ENCODE measurements around the gene XRRA1. TPM values are rescaled to one million over a fixed set of nuclear protein-coding genes. Genes with fewer than 3 reads are reported as not detected.

XRRA1 gene
- total and polyA plus RNA-seq, 2 of the 4 experiments (the other 2 are of a cell fraction) = 5.4 to 6.3 TPM

DNA sequence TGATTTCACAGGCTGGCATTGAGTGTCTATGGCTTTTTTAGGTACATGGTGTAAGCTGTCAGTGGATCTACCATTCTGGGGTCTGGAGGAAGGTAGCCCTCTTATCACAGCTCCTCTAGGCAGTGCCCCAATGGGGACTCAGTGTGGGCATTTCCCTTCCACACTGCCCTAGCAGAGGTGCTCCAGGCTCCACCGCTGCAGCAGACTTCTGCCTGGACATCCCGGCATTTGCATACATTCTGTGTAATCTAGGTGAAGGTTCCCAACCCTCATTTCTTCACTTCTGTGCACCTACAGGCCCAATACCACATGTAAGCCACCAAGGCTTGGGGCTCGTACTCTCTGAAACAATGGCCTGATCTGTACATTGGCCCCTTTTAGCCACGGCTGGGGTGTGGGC, 122.0 kb downstream of the XRRA1 start:
- H3K79me1 ChIP-seq (ENCODE audit: low read depth in 1 of 2, low read length in 2 of 2) = peaks cover 27 to 42% of the 10 kb centered on the region in 2 experiments
- no peak overlapping the region for H3K14ac ChIP-seq (replicated peaks; ENCODE audit: low read depth, low read length)
- H3K9ac ChIP-seq (ENCODE audit: low read depth, low read length) = no peak overlapping the region
- no peak overlapping the region for H2AK5ac ChIP-seq (ENCODE audit: low read depth, low read length)
- H4K91ac ChIP-seq (ENCODE audit: insufficient read depth, low read depth, low read length) = no peak overlapping the region
- H3K27me3 ChIP-seq (ENCODE audit: control insufficient read depth, insufficient read depth, low read length) = no peaks in the 10 kb centered on the region
- H3K56ac ChIP-seq (ENCODE audit: extremely low read depth, insufficient read depth, low read length) = no peak overlapping the region
- no peak overlapping the region for H2BK120ac ChIP-seq (ENCODE audit: low read depth, low read length)
- DNase-seq = no peak
- no TSS peak for BruUV-seq (replicated peaks)
- dilution Hi-C loops (cut with HindIII; ENCODE audit: low sequenced_read_pairs, unreplicated experiment) (no loop called here), intact Hi-C loops (cut with micrococcal nuclease) (no loop called here), in situ Hi-C loops (cut with MboI; ENCODE audit: low sequenced_read_pairs) (no loop called here)
- no peak for ATAC-seq (ENCODE audit: low read depth)
- no peak overlapping the region for H4K8ac ChIP-seq (ENCODE audit: low read depth in 2 of 2, low read length in 2 of 2)
- no peak overlapping the region for H3K18ac ChIP-seq (ENCODE audit: low read depth, low read length)
- H2BK5ac ChIP-seq (ENCODE audit: low read depth, low read length, poor library complexity, severe bottlenecking) = no peak overlapping the region
- TF ChIP-seq, protein P1, sequence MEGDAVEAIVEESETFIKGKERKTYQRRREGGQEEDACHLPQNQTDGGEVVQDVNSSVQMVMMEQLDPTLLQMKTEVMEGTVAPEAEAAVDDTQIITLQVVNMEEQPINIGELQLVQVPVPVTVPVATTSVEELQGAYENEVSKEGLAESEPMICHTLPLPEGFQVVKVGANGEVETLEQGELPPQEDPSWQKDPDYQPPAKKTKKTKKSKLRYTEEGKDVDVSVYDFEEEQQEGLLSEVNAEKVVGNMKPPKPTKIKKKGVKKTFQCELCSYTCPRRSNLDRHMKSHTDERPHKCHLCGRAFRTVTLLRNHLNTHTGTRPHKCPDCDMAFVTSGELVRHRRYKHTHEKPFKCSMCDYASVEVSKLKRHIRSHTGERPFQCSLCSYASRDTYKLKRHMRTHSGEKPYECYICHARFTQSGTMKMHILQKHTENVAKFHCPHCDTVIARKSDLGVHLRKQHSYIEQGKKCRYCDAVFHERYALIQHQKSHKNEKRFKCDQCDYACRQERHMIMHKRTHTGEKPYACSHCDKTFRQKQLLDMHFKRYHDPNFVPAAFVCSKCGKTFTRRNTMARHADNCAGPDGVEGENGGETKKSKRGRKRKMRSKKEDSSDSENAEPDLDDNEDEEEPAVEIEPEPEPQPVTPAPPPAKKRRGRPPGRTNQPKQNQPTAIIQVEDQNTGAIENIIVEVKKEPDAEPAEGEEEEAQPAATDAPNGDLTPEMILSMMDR (conservative IDR thresholded peaks at IDR 0.05; ENCODE audit: low read depth, low read length) = no peak
- TF ChIP-seq RAD21 (IDR thresholded peaks at IDR 0.05; ENCODE audit: low read length) = no peak
- TF ChIP-seq BHLHE40 (IDR thresholded peaks at IDR 0.05; ENCODE audit: low read depth, low read length) = no peak
- TF ChIP-seq POLR2A (IDR thresholded peaks at IDR 0.05; ENCODE audit: low read depth, low read length) = no peak
- TF ChIP-seq MAFK (IDR thresholded peaks at IDR 0.05; ENCODE audit: low read depth, low read length) = no peak
- TF ChIP-seq CHD1 (IDR thresholded peaks at IDR 0.05; ENCODE audit: low read depth, low read length) = no peak
- TF ChIP-seq SMC3 (IDR thresholded peaks at IDR 0.05; ENCODE audit: low read depth, low read length) = no peak
- no peak for TF ChIP-seq MXI1 (IDR thresholded peaks at IDR 0.05; ENCODE audit: borderline replicate concordance, low read depth, low read length)
- no peak for TF ChIP-seq USF2 (IDR thresholded peaks at IDR 0.05; ENCODE audit: low read depth, low read length)
- TF ChIP-seq, protein P2, sequence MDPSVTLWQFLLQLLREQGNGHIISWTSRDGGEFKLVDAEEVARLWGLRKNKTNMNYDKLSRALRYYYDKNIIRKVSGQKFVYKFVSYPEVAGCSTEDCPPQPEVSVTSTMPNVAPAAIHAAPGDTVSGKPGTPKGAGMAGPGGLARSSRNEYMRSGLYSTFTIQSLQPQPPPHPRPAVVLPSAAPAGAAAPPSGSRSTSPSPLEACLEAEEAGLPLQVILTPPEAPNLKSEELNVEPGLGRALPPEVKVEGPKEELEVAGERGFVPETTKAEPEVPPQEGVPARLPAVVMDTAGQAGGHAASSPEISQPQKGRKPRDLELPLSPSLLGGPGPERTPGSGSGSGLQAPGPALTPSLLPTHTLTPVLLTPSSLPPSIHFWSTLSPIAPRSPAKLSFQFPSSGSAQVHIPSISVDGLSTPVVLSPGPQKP (IDR thresholded peaks at IDR 0.05; ENCODE audit: borderline replicate concordance, low read depth, low read length) = no peak
- TF ChIP-seq RCOR1 (IDR thresholded peaks at IDR 0.05; ENCODE audit: insufficient replicate concordance, low read length) = no peak
- TF ChIP-seq RFX5 (IDR thresholded peaks at IDR 0.05; ENCODE audit: low read depth, low read length) = no peak
- peaks cover 9% of the 10 kb centered on the region for H3K9me3 ChIP-seq (ENCODE audit: control insufficient read depth, insufficient read depth, low read length)
- no peak overlapping the region for H2BK15ac ChIP-seq (ENCODE audit: low read depth, low read length)
- H3K27ac ChIP-seq (ENCODE audit: insufficient read depth, low read length) = no peak overlapping the region
- H3K4me1 ChIP-seq (ENCODE audit: control insufficient read depth, insufficient read depth, low read length) = peaks cover 3% of the 10 kb centered on the region
- ChIA-PET CTCF (no interaction called here), POLR2A (ENCODE audit: unreplicated experiment) (no interaction called here)
- H2BK20ac ChIP-seq (ENCODE audit: low read depth, low read length) = no peak overlapping the region
- no peak overlapping the region for H2AFZ ChIP-seq (replicated peaks; ENCODE audit: low read length, poor library complexity)
- H3K9me1 ChIP-seq (ENCODE audit: insufficient read depth, low read length) = no peaks in the 10 kb centered on the region
- no peak overlapping the region for H3K4me2 ChIP-seq (ENCODE audit: low read depth, low read length)
- peaks cover 4% of the 10 kb centered on the region; the same call in 1 of the 2 replicates for H4K20me1 ChIP-seq (ENCODE audit: insufficient read depth, low read length)
- no CpG with 5 or more reads among the region's 4 CpGs for WGBS, 2 experiments (ENCODE audit: extremely low coverage in 2 of 2, insufficient read length in 1 of 2)
- H2AK9ac ChIP-seq (replicated peaks; ENCODE audit: low read depth, low read length, poor library complexity) = peak overlapping the region; percentile 26
- H3K23ac ChIP-seq (ENCODE audit: low read depth, low read length) = no peak overlapping the region
- H3K4ac ChIP-seq (ENCODE audit: low read depth, low read length) = no peak overlapping the region
- H3K4me3 ChIP-seq (ENCODE audit: insufficient read depth, low read depth, low read length) = no peak overlapping the region
- no peak overlapping the region for H4K5ac ChIP-seq (ENCODE audit: low read depth, low read length)
- H3K36me3 ChIP-seq (ENCODE audit: control insufficient read depth, insufficient read depth, low read length) = peaks cover 7% of the 10 kb centered on the region; the same call in 1 of the 2 replicates
